H1 (cell line): Measurements from ENCODE around the gene ARHGEF39. TPM values are rescaled to one million over a fixed set of nuclear protein-coding genes. Genes with fewer than 3 reads are reported as not detected.

Experiments used
- CTCF ChIA-PET: fragments of 300-600 bp; sonication (Branson Sonifier 250); formaldehyde crosslinking; loops from one replicate; lab custom pipeline; 2021; ENCODE audit not compliant: partially characterized antibody; lab: Charles Lee
- POLR2A ChIA-PET: fragments of 300-600 bp; sonication (Branson Sonifier 250); formaldehyde crosslinking; loops from one replicate; lab custom pipeline; 2021; ENCODE audit warnings: inconsistent platforms; ENCODE audit not compliant: partially characterized antibody; lab: Charles Lee
- DNase-seq, 2 experiments: peaks; one replicate each; pipeline versions ENCODE4 v3.0.0 to v3.0.0-alpha.2; 2010 to 2022; ENCODE audit warnings: low spot score in 2 of 2, low read depth in 1 of 2, mixed read lengths in 1 of 2
- FAIRE-seq: peaks from 2 replicates; lab custom pipeline; 2011; peaks lifted over from hg19 to GRCh38; lab: Jason Lieb, UNC
- H2AFZ ChIP-seq: 2 replicates; pipeline ENCODE4 v1.8.1; 2012; ENCODE audit warnings: low read length, inconsistent platforms
- H2AK5ac ChIP-seq: 2 replicates; pipeline ENCODE4 v1.6.1; 2013; ENCODE audit warnings: low read depth, low read length
- H2BK120ac ChIP-seq: replicated peaks from 2 replicates; pipeline ENCODE3; 2013; ENCODE audit warnings: low read depth, low read length, inconsistent platforms
- H2BK12ac ChIP-seq: 2 replicates; pipeline ENCODE4 v1.6.1; 2013; ENCODE audit warnings: low read depth, low read length
- H2BK15ac ChIP-seq: 2 replicates; pipeline ENCODE4 v1.6.1; 2013; ENCODE audit warnings: low read length
- H2BK20ac ChIP-seq: 2 replicates; pipeline ENCODE4 v1.6.1; 2013; ENCODE audit warnings: low read length
- H2BK5ac ChIP-seq: 2 replicates; pipeline ENCODE4 v1.6.1; 2013; ENCODE audit warnings: low read depth, low read length
- H3K14ac ChIP-seq: 2 replicates; pipeline ENCODE4 v1.6.1; 2013; ENCODE audit warnings: inconsistent platforms; ENCODE audit not compliant: insufficient read length
- H3K18ac ChIP-seq: 2 replicates; pipeline ENCODE4 v1.6.1; 2013; ENCODE audit warnings: low read length; ENCODE audit errors: extremely low read depth
- H3K23ac ChIP-seq: 2 replicates; pipeline ENCODE4 v1.6.1; 2013; ENCODE audit warnings: inconsistent platforms; ENCODE audit not compliant: insufficient read length
- H3K23me2 ChIP-seq: 2 replicates; pipeline ENCODE4 v1.6.1; 2013; ENCODE audit warnings: low read depth, low read length
- H3K27ac ChIP-seq: 2 replicates; pipeline ENCODE4 v1.6.1; 2011; ENCODE audit warnings: low read depth, low read length, inconsistent platforms
- H3K27me3 ChIP-seq, 4 experiments: replicated peaks in 1 of 4; 1 replicate in 1 of 4; 2 replicates in 3 of 4; pipeline versions ENCODE4 v1.6.1 to v1.8.1; 2011 to 2013; ENCODE audit warnings: low read length in 3 of 4, mild to moderate bottlenecking in 3 of 4, inconsistent platforms in 2 of 4, mixed read lengths in 2 of 4, moderate library complexity in 1 of 4; ENCODE audit not compliant: control insufficient read depth in 3 of 4, insufficient read depth in 3 of 4; ENCODE audit errors: extremely low read depth in 1 of 4
- H3K36me3 ChIP-seq, 4 experiments: 2 replicates each; pipeline versions ENCODE4 v1.6.1 to v1.8.1; 2011 to 2013; ENCODE audit warnings: mild to moderate bottlenecking in 4 of 4, low read length in 3 of 4, moderate library complexity in 2 of 4, control low read depth in 1 of 4, inconsistent platforms in 1 of 4; ENCODE audit not compliant: insufficient read depth in 4 of 4, control insufficient read depth in 2 of 4
- H3K4ac ChIP-seq: replicated peaks from 2 replicates; pipeline ENCODE3; 2013; ENCODE audit warnings: low read length, low read depth, mixed read lengths, inconsistent platforms; ENCODE audit not compliant: insufficient read length
- H3K4me1 ChIP-seq, 4 experiments: replicated peaks in 1 of 4; 1 replicate in 1 of 4; 2 replicates in 3 of 4; pipeline versions ENCODE4 v1.6.1 to v1.8.1; 2011 to 2013; ENCODE audit warnings: low read length in 3 of 4, inconsistent platforms in 2 of 4, mixed read lengths in 1 of 4; ENCODE audit not compliant: insufficient read depth in 4 of 4, control insufficient read depth in 3 of 4
- H3K4me2 ChIP-seq, 2 experiments: 2 replicates each; pipeline versions ENCODE4 v1.6.1 to v1.8.1; 2011 to 2013; ENCODE audit warnings: low read depth in 2 of 2, low read length in 2 of 2, control low read depth in 1 of 2, inconsistent platforms in 1 of 2, mild to moderate bottlenecking in 1 of 2; ENCODE audit not compliant: insufficient read depth in 1 of 2
- H3K4me3 ChIP-seq, 4 experiments: fragments of 200-600, 300-600 bp in 1 of 4; sonication (generic), shearing (Covaris generic), sonication (Bioruptor Twin) in 1 of 4; 2 replicates each; pipeline versions ENCODE4 v1.5.1 to v1.8.1; 2011 to 2016; ENCODE audit warnings: low read length in 4 of 4, low read depth in 3 of 4, control low read depth in 2 of 4, inconsistent platforms in 2 of 4, mild to moderate bottlenecking in 2 of 4, mixed read lengths in 1 of 4, moderate library complexity in 1 of 4; ENCODE audit not compliant: insufficient read depth in 2 of 4; ENCODE audit errors: extremely low read depth in 1 of 4
- H3K56ac ChIP-seq: replicated peaks from 2 replicates; pipeline ENCODE3; 2013; ENCODE audit warnings: low read depth, mild to moderate bottlenecking, mixed read lengths, low read length, inconsistent platforms; ENCODE audit not compliant: insufficient read length
- H3K79me1 ChIP-seq: 2 replicates; pipeline ENCODE4 v1.6.1; 2013; ENCODE audit warnings: low read depth, low read length, control low read depth
- H3K79me2 ChIP-seq, 2 experiments: 2 replicates each; pipeline versions ENCODE4 v1.6.1 to v1.8.1; 2012 to 2013; ENCODE audit warnings: low read length in 2 of 2, mild to moderate bottlenecking in 2 of 2, inconsistent platforms in 1 of 2; ENCODE audit not compliant: insufficient read depth in 2 of 2, control insufficient read depth in 1 of 2
- H3K9ac ChIP-seq, 4 experiments: replicated peaks in 1 of 4; 1 replicate in 1 of 4; 2 replicates in 3 of 4; pipeline versions ENCODE4 v1.6.1 to v1.8.1; 2011 to 2013; ENCODE audit warnings: low read depth in 3 of 4, low read length in 3 of 4, control low read depth in 2 of 4, mild to moderate bottlenecking in 2 of 4, moderate library complexity in 2 of 4, inconsistent platforms in 1 of 4; ENCODE audit errors: extremely low read depth in 1 of 4
- H3K9me3 ChIP-seq, 2 experiments: 2 replicates each; pipeline versions ENCODE4 v1.6.1 to v1.8.1; 2012 to 2013; ENCODE audit warnings: mild to moderate bottlenecking in 2 of 2, moderate library complexity in 2 of 2, control low read depth in 1 of 2, inconsistent platforms in 1 of 2, low read depth in 1 of 2, low read length in 1 of 2, mixed read lengths in 1 of 2; ENCODE audit not compliant: insufficient read depth in 2 of 2
- H4K20me1 ChIP-seq, 2 experiments: replicated peaks in 1 of 2; 2 replicates each; pipeline versions ENCODE3 to v1.8.1; 2011 to 2013; ENCODE audit warnings: inconsistent platforms in 2 of 2, low read length in 2 of 2, mild to moderate bottlenecking in 1 of 2; ENCODE audit not compliant: insufficient read depth in 2 of 2, control insufficient read depth in 1 of 2
- H4K5ac ChIP-seq: 2 replicates; pipeline ENCODE4 v1.6.1; 2013; ENCODE audit warnings: low read length, low read depth, mixed read lengths, inconsistent platforms; ENCODE audit not compliant: insufficient read length
- H4K8ac ChIP-seq: 2 replicates; pipeline ENCODE4 v1.8.0; 2013; ENCODE audit warnings: mild to moderate bottlenecking, moderate library complexity, low read length, inconsistent platforms; ENCODE audit not compliant: insufficient read depth; ENCODE audit errors: extremely low read depth
- H4K91ac ChIP-seq: replicated peaks from 2 replicates; pipeline ENCODE3; 2013; ENCODE audit warnings: low read length, mixed read lengths, inconsistent platforms; ENCODE audit not compliant: insufficient read length
- KDM1A ChIP-seq: fragments of 200-600, 300-600 bp; sonication (generic); IDR thresholded peaks from 2 replicates; pipeline ENCODE4 v1.7.1; 2016; ENCODE audit warnings: mild to moderate bottlenecking, low read length, borderline replicate concordance
- YY1 ChIP-seq: IDR thresholded peaks from 2 replicates; pipeline ENCODE4 v1.6.1; 2011; ENCODE audit warnings: low read depth, mild to moderate bottlenecking, low read length
- ZNF274 ChIP-seq: IDR thresholded peaks from 2 replicates; pipeline ENCODE4 v1.7.0; 2012; ENCODE audit warnings: low read length, borderline replicate concordance; ENCODE audit errors: extremely low read depth
- WGBS, 2 experiments: shearing (Covaris generic) in 1 of 2; methylation state at CpG; one replicate each; pipeline versions ENCODE4 v1.1.6 to v1.1.7; 2013 to 2015; ENCODE audit warnings: low lambda C conversion rate in 2 of 2, mixed read lengths in 2 of 2, inconsistent platforms in 1 of 2, low coverage in 1 of 2, missing lambda C conversion rate in 1 of 2; ENCODE audit not compliant: insufficient replicate concordance in 2 of 2, insufficient coverage in 1 of 2, insufficient read length in 1 of 2; ENCODE audit errors: extremely low coverage in 1 of 2, missing lambda C conversion rate in 1 of 2; 5-methylcytosine and 5-hydroxymethylcytosine counted together
- polyA plus RNA-seq, 7 experiments: library from polyadenylated mRNA; depleted of rRNA in 3 of 7; stranded (reverse) in 5 of 7; unstranded in 2 of 7; fragments of >200 nt in 5 of 7; fragments of 200-250 nt in 2 of 7; gene quantifications; 1 replicate in 5 of 7; 2 replicates in 1 of 7; 4 replicates in 1 of 7; pipeline versions ENCODE4 v1.2.1 to v1.2.3, GENCODE V29; 2011 to 2013; ENCODE audit warnings: missing spikeins in 2 of 7, mixed read lengths in 2 of 7
- total RNA-seq: library from RNA; stranded (reverse); fragmentation: NEBNext Ultra II Directional; extraction: Animal tissue kit (Norgen Biotek cat#: 25700); gene quantifications from 2 replicates; pipeline ENCODE4 v1.2.1, GENCODE V29; 2021

The ARHGEF39 gene
- total and polyA plus RNA-seq, 2 of the 8 experiments (the other 6 are each of a cell fraction or from before 2014, with no cell fraction given): 18.6 to 18.7 TPM

GRCh38 chr9:35708146-35708545 lies 43.2 kb upstream of the ARHGEF39 start:
- Histone ChIP-seq H4K91ac (no peak overlapping the region), H2BK15ac (no peak overlapping the region), H3K4me2 (no peak overlapping the region), H3K4ac (no peak overlapping the region), H3K4me1 (no peaks in the 10 kb centered on the region), H3K79me2 (no peaks in the 10 kb centered on the region), H3K9ac (no peak overlapping the region; a peak in 1 of 7 replicates), H4K20me1 (peaks cover 0 to 8% of the 10 kb centered on the region in 2 experiments), H3K56ac (no peak overlapping the region), H3K79me1 (no peaks in the 10 kb centered on the region), H2AFZ (no peak overlapping the region), H2BK12ac (no peak overlapping the region), H2BK120ac (no peak overlapping the region), H3K27me3 (no peaks in the 10 kb centered on the region), H4K8ac (no peak overlapping the region), H3K4me3 (no peak overlapping the region), H4K5ac (no peak overlapping the region), H3K36me3 (peaks cover 32 to 89% (median 71%) of the 10 kb centered on the region in 4 experiments), H2BK5ac (no peak overlapping the region), H3K27ac (no peak overlapping the region), H3K23ac (no peak overlapping the region), H2AK5ac (no peak overlapping the region), H3K9me3 (no peaks in the 10 kb centered on the region), H2BK20ac (no peak overlapping the region), H3K18ac (no peak overlapping the region), H3K14ac (no peak overlapping the region), H3K23me2 (no peaks in the 10 kb centered on the region)
- ChIA-PET CTCF (interaction anchor here (0.7 to 13.1 kb wide), 7 partner anchors 9 to 62 kb away, joined by 3 to 199 read pairs (median 4); partner anchors contain the start of genes ARHGEF39 and TPM2), POLR2A (interaction anchor here (0.6 to 4.1 kb wide), 3 partner anchors 19 to 61 kb away, joined by 3 to 19 read pairs (median 3); no protein-coding TSS in a partner anchor)
- DNase-seq: no peak
- FAIRE-seq: no peak
- 96% methylated on average over 4 of the region's 4 CpGs; no CpG with 5 or more reads in 1 of the 2 experiments for WGBS, 2 experiments
- no peak for TF ChIP-seq YY1
- TF ChIP-seq ZNF274: no peak
- no peak for TF ChIP-seq KDM1A
